ENCODE data around the gene ARHGDIA.

Gene ARHGDIA

DNA sequence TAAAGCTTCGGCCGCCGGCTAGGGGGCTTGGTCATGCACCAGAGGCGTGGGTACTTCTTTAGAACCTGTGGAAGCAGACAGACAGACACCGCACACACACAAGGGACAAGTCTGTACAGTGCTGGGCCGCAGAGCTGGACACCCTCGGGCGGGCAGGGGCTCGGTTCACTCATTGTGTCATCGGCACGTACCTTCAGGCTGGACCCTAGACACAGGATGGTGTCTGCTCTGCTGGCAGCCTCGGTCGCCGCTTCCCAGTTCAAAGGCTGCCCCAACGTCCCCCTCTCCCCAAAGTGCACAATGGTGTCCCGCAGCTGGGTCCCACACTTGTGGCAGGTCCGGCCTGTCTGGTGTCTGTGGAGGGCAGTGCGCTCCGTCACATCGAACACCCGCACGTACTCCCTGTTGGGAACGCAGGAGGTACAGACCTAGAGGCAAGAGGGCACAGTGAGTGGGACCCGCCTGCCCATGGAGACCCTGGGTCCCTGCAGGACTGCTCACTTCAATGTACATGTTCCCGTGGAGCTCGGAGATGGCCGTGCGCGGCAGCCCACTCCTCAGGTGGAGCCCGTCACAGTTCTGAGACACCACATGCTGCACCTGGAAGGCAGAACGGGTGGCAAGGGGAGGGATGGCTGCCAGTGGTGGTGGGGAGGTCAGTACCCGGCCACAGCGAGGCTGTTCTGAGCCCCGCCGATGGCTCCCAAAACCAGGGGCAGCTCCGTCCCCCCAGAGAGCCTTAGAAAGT is 43.1 kb upstream of the ARHGDIA start:
- TF ChIP-seq SUZ12 (IDR thresholded peaks at IDR 0.05; ENCODE audit: extremely low read depth, insufficient read depth, insufficient read length) (no peak), ZNF274 (IDR thresholded peaks at IDR 0.05; ENCODE audit: low read depth, low read length) (no peak), YY1 (IDR thresholded peaks at IDR 0.05; ENCODE audit: insufficient read depth, insufficient read length) (no peak)
- Histone ChIP-seq H3K36me3 (ENCODE audit: insufficient read depth, insufficient read length, low read length) (peaks cover 60% of the 10 kb centered on the region), H3K27me3 (ENCODE audit: insufficient read depth, insufficient read length) (peaks cover 10% of the 10 kb centered on the region), H3K9me3 (ENCODE audit: insufficient read depth, low read length) (no peaks in the 10 kb centered on the region), H3K4me1 (ENCODE audit: insufficient read depth, insufficient read length) (peaks cover 19% of the 10 kb centered on the region), H3K9ac (ENCODE audit: insufficient read length, low read depth) (no peak overlapping the region), H3K4me3 (ENCODE audit: insufficient read length, low read depth) (no peak overlapping the region)
- no peak for DNase-seq (ENCODE audit: low read depth, low spot score)

DNA sequence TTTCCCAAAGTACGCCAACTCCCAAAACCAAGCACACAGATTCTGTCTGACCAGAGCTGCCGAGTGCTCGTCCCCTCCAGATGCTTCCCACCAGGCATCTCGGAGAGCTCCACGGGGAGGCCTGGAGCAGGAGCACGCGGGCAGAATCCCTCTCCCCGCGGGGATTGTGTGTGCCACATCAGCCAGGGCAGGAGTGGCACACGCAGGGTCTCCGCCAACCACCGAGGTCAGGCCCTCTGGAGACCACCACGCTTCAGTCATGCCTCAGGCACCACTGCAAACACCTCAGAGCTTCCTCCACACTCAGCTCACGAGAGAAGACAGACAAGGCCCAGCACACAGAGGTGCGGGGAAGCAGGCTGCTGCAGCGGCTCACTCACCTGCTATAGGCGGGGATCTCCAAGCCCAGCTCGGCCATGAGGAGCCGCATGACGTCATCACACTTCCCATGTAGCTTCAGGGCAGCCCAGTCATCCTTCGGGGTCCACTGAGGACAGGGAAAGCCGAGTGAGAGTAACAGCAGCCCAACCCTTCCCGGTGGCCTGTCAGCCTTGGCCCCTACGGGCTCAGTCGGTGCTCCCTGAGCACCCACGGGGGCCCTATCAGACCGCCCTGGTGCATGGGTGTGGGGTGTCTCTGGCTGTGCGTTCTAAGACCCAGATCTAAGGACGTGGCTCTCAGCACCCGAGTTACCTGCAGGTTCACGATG is 42.4 kb upstream of the ARHGDIA start:
- H3K9me3 ChIP-seq (ENCODE audit: insufficient read depth, low read length): no peaks in the 10 kb centered on the region
- peaks cover 10% of the 10 kb centered on the region for H3K27me3 ChIP-seq (ENCODE audit: insufficient read depth, insufficient read length)
- H3K4me3 ChIP-seq (ENCODE audit: insufficient read length, low read depth): no peak overlapping the region
- no peak overlapping the region for H3K9ac ChIP-seq (ENCODE audit: insufficient read length, low read depth)
- no peak for DNase-seq (ENCODE audit: low read depth, low spot score)
- H3K4me1 ChIP-seq (ENCODE audit: insufficient read depth, insufficient read length): peaks cover 17% of the 10 kb centered on the region
- TF ChIP-seq SUZ12 (IDR thresholded peaks at IDR 0.05; ENCODE audit: extremely low read depth, insufficient read depth, insufficient read length) (no peak), ZNF274 (IDR thresholded peaks at IDR 0.05; ENCODE audit: low read depth, low read length) (no peak), YY1 (IDR thresholded peaks at IDR 0.05; ENCODE audit: insufficient read depth, insufficient read length) (no peak)
- H3K36me3 ChIP-seq (ENCODE audit: insufficient read depth, insufficient read length, low read length): peaks cover 60% of the 10 kb centered on the region

DNA sequence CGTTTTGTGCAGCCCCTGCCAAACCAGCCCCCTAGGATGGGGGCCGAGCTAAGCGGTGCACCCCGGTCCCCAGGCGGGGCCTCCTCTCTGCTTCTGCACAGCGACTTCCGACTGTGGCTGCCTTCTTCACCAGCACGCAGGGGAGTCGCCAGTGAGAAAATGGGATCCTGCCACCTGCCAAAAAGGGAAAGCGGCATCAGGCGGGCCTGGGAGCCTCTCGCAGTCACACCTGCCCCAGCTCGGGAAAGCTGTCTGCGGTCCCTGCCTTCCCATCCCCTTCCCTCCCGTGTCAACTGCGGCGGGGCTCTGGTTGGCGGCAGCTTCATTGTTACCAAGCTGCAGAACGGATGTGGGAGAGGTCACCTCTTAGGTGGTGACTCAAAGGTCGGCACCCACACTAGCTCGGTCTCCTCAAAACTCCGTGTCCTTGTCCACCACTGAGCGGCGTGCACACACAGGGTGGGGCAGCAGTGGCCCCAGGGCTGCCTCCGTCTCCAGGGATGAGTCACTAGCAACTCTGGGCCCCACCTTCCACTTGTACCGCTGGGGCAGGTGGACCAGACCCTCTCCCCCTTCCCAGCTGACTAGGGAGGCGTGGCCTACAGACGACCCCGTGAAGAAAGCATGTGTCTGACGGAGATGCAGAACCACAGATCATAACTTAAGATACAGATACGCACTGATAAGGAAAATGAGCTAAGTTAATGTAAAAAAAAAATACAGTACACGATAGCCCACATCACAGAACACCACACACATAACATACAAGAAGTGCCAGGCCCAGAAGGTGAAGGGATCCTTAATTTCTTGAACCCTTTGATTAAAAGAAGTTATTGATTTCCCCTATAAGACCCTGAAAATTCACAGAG is 41.5 kb upstream of the ARHGDIA start:
- Histone ChIP-seq H3K4me3 (ENCODE audit: insufficient read length, low read depth) (no peak overlapping the region), H3K27me3 (ENCODE audit: insufficient read depth, insufficient read length) (peaks cover 10% of the 10 kb centered on the region), H3K9ac (ENCODE audit: insufficient read length, low read depth) (peak overlapping the region; percentile 21), H3K9me3 (ENCODE audit: insufficient read depth, low read length) (no peaks in the 10 kb centered on the region), H3K4me1 (ENCODE audit: insufficient read depth, insufficient read length) (peaks cover 17% of the 10 kb centered on the region), H3K36me3 (ENCODE audit: insufficient read depth, insufficient read length, low read length) (peaks cover 69% of the 10 kb centered on the region)
- no peak for TF ChIP-seq ZNF274 (IDR thresholded peaks at IDR 0.05; ENCODE audit: low read depth, low read length)
- TF ChIP-seq SUZ12 (IDR thresholded peaks at IDR 0.05; ENCODE audit: extremely low read depth, insufficient read depth, insufficient read length): no peak
- no peak for TF ChIP-seq YY1 (IDR thresholded peaks at IDR 0.05; ENCODE audit: insufficient read depth, insufficient read length)
- no peak for DNase-seq (ENCODE audit: low read depth, low spot score)

DNA sequence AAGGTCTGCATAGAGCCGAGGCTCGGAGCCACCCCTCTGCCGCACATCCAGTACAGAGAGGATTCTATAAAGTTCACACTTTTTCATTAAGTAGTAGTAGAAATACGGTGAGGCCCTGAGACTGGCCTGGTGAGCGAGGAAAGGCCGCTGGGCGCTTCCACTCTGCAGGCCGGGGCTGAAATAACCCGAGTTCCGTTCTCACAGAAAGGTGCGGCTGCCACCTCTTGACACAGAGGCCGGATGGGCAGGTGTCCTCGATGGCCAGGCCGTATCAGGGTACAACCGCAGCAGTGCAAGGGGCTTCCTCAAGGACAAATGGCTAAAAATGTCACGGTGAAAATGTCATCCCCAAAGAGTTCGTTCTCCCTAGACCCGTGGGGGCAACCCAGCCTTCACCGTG is 40.8 kb upstream of the ARHGDIA start:
- DNase-seq (ENCODE audit: low read depth, low spot score): no peak
- TF ChIP-seq ZNF274 (IDR thresholded peaks at IDR 0.05; ENCODE audit: low read depth, low read length): no peak
- TF ChIP-seq YY1 (IDR thresholded peaks at IDR 0.05; ENCODE audit: insufficient read depth, insufficient read length): no peak
- no peak for TF ChIP-seq SUZ12 (IDR thresholded peaks at IDR 0.05; ENCODE audit: extremely low read depth, insufficient read depth, insufficient read length)
- Histone ChIP-seq H3K4me3 (ENCODE audit: insufficient read length, low read depth) (no peak overlapping the region), H3K27me3 (ENCODE audit: insufficient read depth, insufficient read length) (peaks cover 10% of the 10 kb centered on the region), H3K4me1 (ENCODE audit: insufficient read depth, insufficient read length) (peaks cover 16% of the 10 kb centered on the region), H3K9ac (ENCODE audit: insufficient read length, low read depth) (peak overlapping the region; percentile 8), H3K36me3 (ENCODE audit: insufficient read depth, insufficient read length, low read length) (peaks cover 73% of the 10 kb centered on the region), H3K9me3 (ENCODE audit: insufficient read depth, low read length) (no peaks in the 10 kb centered on the region)

DNA sequence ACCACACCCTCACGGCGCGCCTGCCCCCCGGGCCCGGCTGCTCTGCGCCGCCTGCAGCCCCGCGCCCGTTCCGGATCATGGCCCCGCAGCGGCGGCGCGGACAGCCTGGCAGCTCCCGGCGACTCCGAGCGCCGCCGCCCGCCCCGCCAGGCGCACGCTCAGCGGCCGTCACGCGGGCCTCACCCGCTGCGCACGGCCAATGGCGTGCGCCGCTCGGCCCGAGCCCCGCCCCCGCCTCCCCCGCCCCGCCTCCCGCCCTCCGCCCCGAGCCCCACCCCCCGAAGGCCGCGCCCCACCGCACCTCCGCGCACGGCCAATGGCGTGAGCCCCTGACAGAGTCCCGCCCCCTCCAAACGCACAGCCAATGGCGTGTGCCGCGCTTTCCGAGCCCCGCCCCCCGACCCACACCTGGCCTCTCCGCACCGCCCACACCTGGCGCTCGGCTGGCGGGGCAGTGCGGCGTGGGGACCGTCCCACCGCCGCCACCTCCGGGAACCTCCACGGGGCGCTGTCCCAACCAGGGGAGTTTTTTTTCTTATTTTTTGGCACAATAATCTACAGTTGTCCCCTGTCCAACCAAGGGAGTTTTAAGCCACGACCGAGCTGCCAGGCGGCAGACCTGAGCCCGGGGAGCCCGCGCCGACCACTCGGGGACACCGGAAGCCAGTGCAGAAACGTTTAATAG is 40.3 kb upstream of the ARHGDIA start, which contains the start of gene PCYT2:
TSS of gene PCYT2 (minus strand) at position 123 of the 685 bp plus-strand sequence. CDS start at position 79, 44 bp downstream.
- no peak for TF ChIP-seq ZNF274 (IDR thresholded peaks at IDR 0.05; ENCODE audit: low read depth, low read length)
- peaks cover 78% of the 10 kb centered on the region for H3K36me3 ChIP-seq (ENCODE audit: insufficient read depth, insufficient read length, low read length)
- DNase-seq (ENCODE audit: low read depth, low spot score): peak; percentile 57

DNA sequence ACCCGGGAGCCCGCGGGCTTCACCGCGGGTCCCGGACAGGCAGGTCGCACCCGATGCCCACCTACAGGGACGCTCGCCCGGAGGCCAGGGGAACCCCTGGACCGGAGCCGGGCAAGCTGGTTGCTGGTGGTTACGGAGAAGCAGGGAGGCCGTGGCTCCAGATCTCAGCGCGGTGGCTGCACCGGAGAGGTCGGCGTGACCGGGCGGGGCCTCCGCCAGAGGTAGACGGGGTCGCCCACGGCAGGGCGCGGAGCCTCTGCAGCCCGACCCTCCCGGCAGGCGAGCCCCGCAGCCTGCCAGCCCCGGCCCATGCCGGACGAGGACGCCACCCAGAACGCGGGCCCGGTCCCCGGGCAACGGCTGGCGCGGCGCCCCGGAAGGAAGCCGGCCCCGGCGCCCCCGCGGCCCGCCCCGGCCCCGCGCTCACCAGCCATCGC is 39.7 kb upstream of the ARHGDIA start:
- Histone ChIP-seq H3K27me3 (ENCODE audit: insufficient read depth, insufficient read length) (peaks cover 10% of the 10 kb centered on the region), H3K36me3 (ENCODE audit: insufficient read depth, insufficient read length, low read length) (peaks cover 78% of the 10 kb centered on the region), H3K9ac (ENCODE audit: insufficient read length, low read depth) (peak overlapping the region; percentile 91), H3K4me3 (ENCODE audit: insufficient read length, low read depth) (peak overlapping the region; percentile 90), H3K4me1 (ENCODE audit: insufficient read depth, insufficient read length) (peaks cover 14% of the 10 kb centered on the region), H3K9me3 (ENCODE audit: insufficient read depth, low read length) (no peaks in the 10 kb centered on the region)
- no peak for DNase-seq (ENCODE audit: low read depth, low spot score)
- TF ChIP-seq SUZ12 (IDR thresholded peaks at IDR 0.05; ENCODE audit: extremely low read depth, insufficient read depth, insufficient read length) (no peak), ZNF274 (IDR thresholded peaks at IDR 0.05; ENCODE audit: low read depth, low read length) (no peak), YY1 (IDR thresholded peaks at IDR 0.05; ENCODE audit: insufficient read depth, insufficient read length) (no peak)

More for the DNA sequence above, 40.3 kb upstream of the ARHGDIA start, which contains the start of gene PCYT2:
- Histone ChIP-seq H3K27me3 (ENCODE audit: insufficient read depth, insufficient read length) (peaks cover 10% of the 10 kb centered on the region), H3K4me1 (ENCODE audit: insufficient read depth, insufficient read length) (peaks cover 14% of the 10 kb centered on the region), H3K9ac (ENCODE audit: insufficient read length, low read depth) (peak within 1 kb of the TSS; percentile 91), H3K9me3 (ENCODE audit: insufficient read depth, low read length) (no peaks in the 10 kb centered on the region), H3K4me3 (ENCODE audit: insufficient read length, low read depth) (peak within 1 kb of the TSS; percentile 90)
